ENCODE results near the gene WWOX.
"Not testable (repeated sequence)": the region's sequence is repeated elsewhere in the genome, so short reads cannot be mapped to it uniquely, and the experiment has no call there.

WWOX gene

GRCh38 chr16:78691746-78692145 lies 592.3 kb downstream of the WWOX start:
- not testable (repeated sequence) for DNase-seq (ENCODE audit: low spot score)

GRCh38 chr16:78693496-78693895 lies 594.0 kb downstream of the WWOX start:
- no peak for DNase-seq (ENCODE audit: low spot score)

- DNase-seq (ENCODE audit: low spot score): no peak
Measured at GRCh38 chr16:78694414-78694813, 595.0 kb downstream of the WWOX start.

GRCh38 chr16:78695391-78695790 lies 595.9 kb downstream of the WWOX start:
- no peak for DNase-seq (ENCODE audit: low spot score)

- no peak for DNase-seq (ENCODE audit: low spot score)
Measured at GRCh38 chr16:78696797-78697196, 597.3 kb downstream of the WWOX start.

GRCh38 chr16:78697426-78697825 lies 598.0 kb downstream of the WWOX start:
- no peak for DNase-seq (ENCODE audit: low spot score)

GRCh38 chr16:78703936-78704335 lies 604.5 kb downstream of the WWOX start:
- no peak for DNase-seq (ENCODE audit: low spot score)

GRCh38 chr16:78704416-78704815 lies 605.0 kb downstream of the WWOX start:
- DNase-seq (ENCODE audit: low spot score): no peak

- no peak for DNase-seq (ENCODE audit: low spot score)
Measured at GRCh38 chr16:78705694-78706093, 606.2 kb downstream of the WWOX start.

GRCh38 chr16:78706637-78707036 lies 607.2 kb downstream of the WWOX start:
- no peak for DNase-seq (ENCODE audit: low spot score)

- DNase-seq (ENCODE audit: low spot score): no peak
Measured at GRCh38 chr16:78709137-78709884, 609.9 kb downstream of the WWOX start.

- DNase-seq (ENCODE audit: low spot score): no peak
Measured at GRCh38 chr16:78715106-78715505, 615.7 kb downstream of the WWOX start.

- no peak for DNase-seq (ENCODE audit: low spot score)
Measured at GRCh38 chr16:78715673-78716072, 616.2 kb downstream of the WWOX start.

- DNase-seq (ENCODE audit: low spot score): no peak
Measured at GRCh38 chr16:78718141-78718540, 618.7 kb downstream of the WWOX start.

GRCh38 chr16:78720416-78720815 lies 621.0 kb downstream of the WWOX start:
- no peak for DNase-seq (ENCODE audit: low spot score)

GRCh38 chr16:78727536-78727935 lies 628.1 kb downstream of the WWOX start:
- no peak for DNase-seq (ENCODE audit: low spot score)

GRCh38 chr16:78729687-78730086 lies 630.2 kb downstream of the WWOX start:
- no peak for DNase-seq (ENCODE audit: low spot score)

GRCh38 chr16:78731785-78732184 lies 632.3 kb downstream of the WWOX start:
- no peak for DNase-seq (ENCODE audit: low spot score)

- no peak for DNase-seq (ENCODE audit: low spot score)
Measured at GRCh38 chr16:78732696-78733095, 633.2 kb downstream of the WWOX start.

GRCh38 chr16:78735337-78735736 lies 635.9 kb downstream of the WWOX start:
- DNase-seq (ENCODE audit: low spot score): no peak

GRCh38 chr16:78737630-78738029 lies 638.2 kb downstream of the WWOX start:
- DNase-seq (ENCODE audit: low spot score): no peak

- no peak for DNase-seq (ENCODE audit: low spot score)
Measured at GRCh38 chr16:78738557-78738956, 639.1 kb downstream of the WWOX start.

- DNase-seq (ENCODE audit: low spot score): no peak
Measured at GRCh38 chr16:78740269-78740668, 640.8 kb downstream of the WWOX start.

All from RKO (cell line).